Keratinocyte (primary cell): ENCODE measurements around the gene SNAPC4. TPM values are rescaled to one million over a fixed set of nuclear protein-coding genes. Genes with fewer than 3 reads are reported as not detected.

ENCODE experiments used
- DNase-seq: peaks from one replicate; pipeline ENCODE4 v3.0.0-alpha.2; 2011; ENCODE audit warnings: low read depth, missing footprints, low spot score
- FAIRE-seq: peaks from 2 replicates; lab custom pipeline; 2011; peaks lifted over from hg19 to GRCh38; lab: Jason Lieb, UNC
- H2AFZ ChIP-seq: 2 replicates; pipeline ENCODE4 v1.6.0; 2012; ENCODE audit warnings: low read length, control low read depth, inconsistent platforms; ENCODE audit not compliant: control insufficient read depth
- H3K27ac ChIP-seq: 2 replicates; pipeline ENCODE4 v1.5.1; 2011; ENCODE audit warnings: low read length; ENCODE audit not compliant: control insufficient read depth, insufficient read depth
- H3K27me3 ChIP-seq: 3 replicates; pipeline ENCODE4 v1.6.0; 2011; ENCODE audit warnings: low read length; ENCODE audit not compliant: control insufficient read depth, insufficient read depth; ENCODE audit errors: extremely low read depth
- H3K36me3 ChIP-seq, 2 experiments: 2 replicates in 1 of 2; 3 replicates in 1 of 2; pipeline ENCODE4 v1.5.1; 2011; ENCODE audit warnings: low read length in 2 of 2, mild to moderate bottlenecking in 1 of 2; ENCODE audit not compliant: control insufficient read depth in 2 of 2, insufficient read depth in 2 of 2; ENCODE audit errors: extremely low read depth in 1 of 2
- H3K4me1 ChIP-seq: 3 replicates; pipeline ENCODE4 v1.5.1; 2011; ENCODE audit warnings: low read length; ENCODE audit not compliant: control insufficient read depth, insufficient read depth; ENCODE audit errors: extremely low read depth
- H3K4me2 ChIP-seq: 3 replicates; pipeline ENCODE4 v1.6.0; 2011; ENCODE audit warnings: low read depth, low read length; ENCODE audit not compliant: control insufficient read depth, insufficient read depth; ENCODE audit errors: extremely low read depth
- H3K4me3 ChIP-seq, 3 experiments: fragments of 200-600 bp in 1 of 3; sonication (generic) in 1 of 3; 2 replicates in 2 of 3; 3 replicates in 1 of 3; pipeline ENCODE4 v1.5.1; 2011 to 2016; ENCODE audit warnings: low read length in 3 of 3, mild to moderate bottlenecking in 3 of 3, control low read depth in 2 of 3, inconsistent platforms in 1 of 3, low read depth in 1 of 3, mixed read lengths in 1 of 3, mixed run types in 1 of 3, moderate library complexity in 1 of 3; ENCODE audit not compliant: control insufficient read depth in 2 of 3, insufficient read depth in 2 of 3; ENCODE audit errors: extremely low read depth in 1 of 3
- H3K79me2 ChIP-seq: 2 replicates; pipeline ENCODE4 v1.6.0; 2012; ENCODE audit warnings: low read length; ENCODE audit not compliant: control insufficient read depth, insufficient read depth
- H3K9ac ChIP-seq: 3 replicates; pipeline ENCODE4 v1.6.0; 2011; ENCODE audit warnings: low read length; ENCODE audit not compliant: control insufficient read depth, insufficient read depth; ENCODE audit errors: extremely low read depth
- H3K9me1 ChIP-seq: 3 replicates; pipeline ENCODE4 v1.6.0; 2011; ENCODE audit warnings: low read length; ENCODE audit not compliant: control insufficient read depth, insufficient read depth; ENCODE audit errors: extremely low read depth
- H3K9me3 ChIP-seq: 2 replicates; pipeline ENCODE4 v1.5.1; 2012; ENCODE audit warnings: low read depth, low read length; ENCODE audit not compliant: control insufficient read depth
- H4K20me1 ChIP-seq: 3 replicates; pipeline ENCODE4 v1.6.0; 2011; ENCODE audit warnings: low read length; ENCODE audit not compliant: control insufficient read depth, insufficient read depth; ENCODE audit errors: extremely low read depth
- CTCF ChIP-seq, 3 experiments: IDR thresholded peaks in 1 of 3; conservative IDR thresholded peaks in 1 of 3; optimal IDR thresholded peaks in 1 of 3; 2 replicates in 2 of 3; 3 replicates in 1 of 3; pipeline versions ENCODE3 to v1.5.1; 2011; ENCODE audit warnings: low read length in 3 of 3, mild to moderate bottlenecking in 3 of 3, moderate library complexity in 2 of 3, control low read depth in 1 of 3, inconsistent platforms in 1 of 3; ENCODE audit not compliant: insufficient read depth in 2 of 3; ENCODE audit errors: extremely low read depth in 1 of 3
- EZH2 ChIP-seq: IDR thresholded peaks from one replicate; pipeline ENCODE4 v1.6.1; 2012; ENCODE audit warnings: inconsistent platforms, mild to moderate bottlenecking, low read length, moderate library complexity
- dilution Hi-C: fragments of 300-500 bp; cut with MboI; formaldehyde crosslinking; loops from one replicate; pipeline ENCODE4 v1.7.0; 2020; ENCODE audit warnings: low sequenced_read_pairs; ENCODE audit not compliant: extremely low pct_ligation_motif_present
- polyA plus RNA-seq, 5 experiments: library from polyadenylated mRNA; depleted of rRNA in 3 of 5; stranded (reverse) in 3 of 5; stranded (forward) in 1 of 5; unstranded in 1 of 5; fragments of >200 nt; gene quantifications; 1 replicate in 1 of 5; 2 replicates in 3 of 5; 3 replicates in 1 of 5; pipeline versions ENCODE4 v1.2.1 to v1.2.3, GENCODE V29; 2011 to 2012; ENCODE audit warnings: missing spikeins in 2 of 5, low read depth in 1 of 5, low replicate concordance in 1 of 5

Gene SNAPC4
- polyA plus RNA-seq, 1 donor (not counting 4 experiments of a cell fraction or from before 2014, with no cell fraction given): 3.6 TPM

- TF ChIP-seq CTCF (optimal IDR thresholded peaks at IDR 0.05 in 1 of 3, IDR thresholded peaks at IDR 0.05 in 1 of 3, conservative IDR thresholded peaks at IDR 0.05 in 1 of 3; ENCODE audit: extremely low read depth in 1 of 3, insufficient read depth in 2 of 3, low read length in 3 of 3) (no peak), EZH2 (no peak)
- peaks cover 10% of the 10 kb centered on the region for H3K79me2 ChIP-seq
- no peaks in the 10 kb centered on the region for H3K27me3 ChIP-seq
- no peak overlapping the region for H2AFZ ChIP-seq
- no peak overlapping the region for H3K27ac ChIP-seq
- FAIRE-seq (no peak), DNase-seq (no peak)
- no peaks in the 10 kb centered on the region for H3K9me1 ChIP-seq
- dilution Hi-C loops: no loop called here
- no peaks in the 10 kb centered on the region for H3K4me1 ChIP-seq
- no peaks in the 10 kb centered on the region for H3K9me3 ChIP-seq
- peaks cover 4% of the 10 kb centered on the region for H4K20me1 ChIP-seq
- peaks cover 48 to 62% of the 10 kb centered on the region in 2 experiments for H3K36me3 ChIP-seq
- H3K4me3 ChIP-seq: no peak overlapping the region
- H3K4me2 ChIP-seq: no peak overlapping the region
- no peak overlapping the region for H3K9ac ChIP-seq
These were observed 18.5 kb upstream of the SNAPC4 start for GRCh38 chr9:136418182-136419091.

GRCh38 chr9:136416914-136417313, 16.9 kb upstream of the SNAPC4 start:
- Histone ChIP-seq H3K9me3 (no peaks in the 10 kb centered on the region), H3K9me1 (no peaks in the 10 kb centered on the region), H3K79me2 (peaks cover 23% of the 10 kb centered on the region), H3K27me3 (no peaks in the 10 kb centered on the region), H3K4me3 (no peak overlapping the region), H3K9ac (no peak overlapping the region), H3K27ac (no peak overlapping the region), H4K20me1 (peaks cover 5% of the 10 kb centered on the region), H2AFZ (no peak overlapping the region), H3K4me1 (peaks cover 2% of the 10 kb centered on the region), H3K4me2 (no peak overlapping the region), H3K36me3 (peaks cover 48 to 68% of the 10 kb centered on the region in 2 experiments)
- FAIRE-seq (no peak), DNase-seq (no peak)
- TF ChIP-seq EZH2 (no peak), CTCF (optimal IDR thresholded peaks at IDR 0.05 in 1 of 3, IDR thresholded peaks at IDR 0.05 in 1 of 3, conservative IDR thresholded peaks at IDR 0.05 in 1 of 3; ENCODE audit: extremely low read depth in 1 of 3, insufficient read depth in 2 of 3, low read length in 3 of 3) (no peak)
- dilution Hi-C loops: no loop called here
